HG03135 (cell line): Measurements from ENCODE around the gene AMZ2.
"Not testable (repeated sequence)": the region's sequence is repeated elsewhere in the genome, so short reads cannot be mapped to it uniquely, and the experiment has no call there.

Experiments used
- ATAC-seq: cut with Tn5 transposase; IDR thresholded peaks from one replicate; pipeline ENCODE4 v1.9.1; 2021; ENCODE audit warnings: mild to moderate bottlenecking, moderate library complexity; ENCODE audit not compliant: unreplicated experiment

The AMZ2 gene, protein sequence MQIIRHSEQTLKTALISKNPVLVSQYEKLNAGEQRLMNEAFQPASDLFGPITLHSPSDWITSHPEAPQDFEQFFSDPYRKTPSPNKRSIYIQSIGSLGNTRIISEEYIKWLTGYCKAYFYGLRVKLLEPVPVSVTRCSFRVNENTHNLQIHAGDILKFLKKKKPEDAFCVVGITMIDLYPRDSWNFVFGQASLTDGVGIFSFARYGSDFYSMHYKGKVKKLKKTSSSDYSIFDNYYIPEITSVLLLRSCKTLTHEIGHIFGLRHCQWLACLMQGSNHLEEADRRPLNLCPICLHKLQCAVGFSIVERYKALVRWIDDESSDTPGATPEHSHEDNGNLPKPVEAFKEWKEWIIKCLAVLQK

DNA sequence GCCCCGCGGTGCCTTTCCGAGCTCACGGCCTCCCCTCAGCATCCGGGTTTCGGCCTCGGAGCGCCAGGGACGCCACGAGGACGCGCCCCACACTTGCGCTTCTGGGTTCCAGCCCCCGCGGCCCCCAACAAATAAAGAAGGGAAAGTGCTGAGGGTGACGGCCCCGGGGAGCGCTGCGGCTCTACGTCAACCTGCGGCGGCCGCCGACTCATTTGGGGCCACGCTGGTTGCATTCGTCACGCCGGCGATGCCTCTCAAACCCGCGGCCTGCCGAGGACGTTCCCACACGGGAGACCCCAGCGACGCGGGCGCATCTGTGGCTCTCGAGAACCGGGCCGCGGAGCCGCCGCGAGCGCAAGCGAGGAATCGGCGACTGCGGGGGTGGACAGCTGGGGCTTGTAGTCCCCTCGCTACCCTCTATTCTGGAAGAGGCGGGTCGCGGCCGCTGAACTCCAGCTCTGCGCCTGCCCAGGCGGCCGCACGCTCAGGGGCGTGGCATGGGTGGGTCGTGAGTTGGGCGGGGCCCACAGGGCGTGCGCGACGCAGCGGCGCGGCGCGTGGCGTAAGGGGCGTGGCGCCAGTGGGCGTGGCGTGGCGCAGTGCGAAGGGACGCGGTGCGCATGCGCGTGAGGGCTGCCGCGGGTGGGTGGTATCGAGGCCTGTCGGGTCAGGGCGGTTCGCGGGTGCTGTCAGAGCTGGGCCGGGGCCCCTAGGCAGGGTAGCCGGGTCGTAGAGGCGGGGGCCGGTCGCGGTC, at the start of gene AMZ2:
TSS of gene AMZ2 (plus strand) at position 599 of the 754 bp plus-strand sequence. CDS start 2,145 bp downstream, outside the sequence.
- peak; percentile 89 for ATAC-seq

DNA sequence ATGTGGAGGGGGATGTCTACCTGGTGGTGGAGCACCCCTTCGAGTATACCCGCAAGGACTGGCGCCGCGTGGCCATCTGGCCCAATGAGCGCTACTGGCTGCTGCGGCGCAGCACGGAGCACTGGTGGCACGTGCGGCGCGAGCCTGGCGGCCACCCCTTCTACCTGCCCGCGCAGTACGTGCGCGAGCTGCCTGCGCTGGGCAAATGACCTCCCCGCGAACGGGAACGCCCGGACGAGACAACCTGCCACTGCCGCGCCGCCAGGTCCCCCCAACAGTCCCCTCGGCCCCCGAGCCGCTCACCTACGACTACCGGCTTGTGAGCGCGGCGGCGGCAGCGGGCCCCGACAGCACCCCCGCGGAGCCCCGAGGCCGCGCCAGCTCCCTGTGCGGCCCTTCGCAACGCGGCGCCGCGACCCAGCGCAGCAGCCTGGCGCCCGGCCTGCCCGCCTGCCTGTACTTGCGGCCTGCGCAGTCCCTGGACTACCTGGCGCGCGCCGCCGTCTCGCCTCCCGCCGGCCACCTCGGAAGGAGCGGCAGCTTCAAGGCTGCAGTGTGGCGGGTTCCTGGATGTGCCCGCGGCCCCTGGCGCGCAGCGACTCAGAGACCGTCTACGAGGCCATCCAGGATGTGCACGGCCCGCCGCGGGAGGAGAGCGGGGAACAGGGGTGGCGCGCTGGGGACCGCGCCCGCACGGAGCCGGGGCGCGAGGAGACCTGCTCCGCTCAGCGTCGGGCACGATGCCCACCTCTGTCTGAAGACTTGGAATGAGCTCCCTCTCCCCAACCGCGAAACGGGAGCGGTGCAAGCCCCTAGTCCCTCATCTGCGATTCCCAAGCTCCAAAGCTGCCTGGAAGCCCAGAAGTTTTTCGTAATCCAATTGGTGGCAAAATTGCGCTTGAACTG, 48.7 kb upstream of the AMZ2 start:
- ATAC-seq, result no peak

DNA sequence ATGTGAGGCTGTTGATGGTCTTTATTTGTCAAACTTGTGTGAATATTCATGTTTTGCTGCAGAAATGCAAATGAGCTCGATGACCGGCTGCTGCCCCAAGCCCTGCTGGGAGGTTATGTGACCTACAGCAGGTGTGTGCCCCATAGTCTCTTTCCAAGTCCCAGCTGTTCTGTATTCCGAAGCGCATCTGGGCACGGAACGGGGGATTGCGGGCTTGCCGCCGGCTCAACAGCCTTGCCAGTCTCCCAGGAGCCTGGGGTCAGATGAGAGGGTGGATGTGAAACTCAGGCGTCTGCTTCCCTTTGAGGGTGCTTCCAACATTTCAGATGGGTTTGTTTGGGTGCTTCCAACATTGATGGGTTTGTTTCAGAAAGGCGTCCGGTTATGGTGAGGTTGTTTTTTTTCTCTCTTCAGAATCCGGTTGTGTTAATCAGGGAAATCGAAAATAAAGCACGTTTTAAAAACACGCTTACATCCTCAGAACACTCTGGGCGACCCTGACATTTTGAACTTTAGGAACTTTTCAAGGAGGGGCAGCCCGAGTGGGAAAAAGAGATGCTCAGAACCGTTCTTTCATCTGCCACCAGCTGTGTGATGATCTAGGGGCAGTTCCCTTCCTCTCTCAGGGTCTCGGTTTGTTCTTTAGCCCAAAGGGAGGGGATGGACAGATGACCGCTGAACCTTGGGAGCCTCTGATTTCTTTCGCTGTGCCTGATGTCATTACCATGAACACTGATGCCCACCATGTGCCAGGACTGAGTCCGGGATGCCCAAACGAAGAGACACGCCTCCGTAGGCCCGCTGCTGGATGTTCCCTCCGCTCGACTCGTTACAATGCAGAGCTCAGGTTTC, 47.8 kb upstream of the AMZ2 start:
- no peak for ATAC-seq

DNA sequence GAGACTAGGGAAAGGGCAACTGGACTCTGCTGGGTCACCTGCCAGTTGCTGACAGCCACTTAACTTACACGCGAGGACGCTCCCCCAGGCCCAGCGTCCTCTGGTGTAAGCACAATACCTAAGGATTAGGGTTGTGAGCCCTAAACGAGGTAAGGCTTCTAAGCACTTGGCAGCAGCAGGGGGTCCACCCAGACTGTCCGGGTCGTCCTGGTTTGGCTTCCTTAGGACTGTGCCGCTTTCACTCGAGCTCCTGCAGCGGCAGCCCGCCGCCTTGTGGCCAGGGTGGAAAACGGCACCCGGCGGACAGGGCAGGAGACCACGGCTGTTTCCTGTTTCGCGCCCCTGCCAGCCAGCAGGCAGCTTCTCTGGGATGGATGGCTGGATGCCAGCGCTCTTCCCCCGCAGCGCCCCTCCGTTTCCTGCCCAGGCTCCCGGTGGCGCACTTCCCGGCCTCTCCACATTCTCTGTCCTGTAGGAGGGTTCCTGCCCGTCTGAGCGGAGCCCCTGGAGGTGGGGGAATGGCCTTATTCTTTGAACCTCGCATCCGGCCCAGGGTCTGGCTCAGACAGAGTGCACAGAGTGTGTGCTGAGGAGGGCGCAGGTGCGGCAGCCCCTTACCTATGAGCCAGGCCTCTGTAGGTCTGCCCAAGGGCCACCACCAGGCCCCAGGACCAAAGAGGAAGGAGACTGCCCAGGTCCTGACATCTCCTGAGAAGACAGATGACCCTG, 47.0 kb upstream of the AMZ2 start:
- ATAC-seq, result no peak

DNA sequence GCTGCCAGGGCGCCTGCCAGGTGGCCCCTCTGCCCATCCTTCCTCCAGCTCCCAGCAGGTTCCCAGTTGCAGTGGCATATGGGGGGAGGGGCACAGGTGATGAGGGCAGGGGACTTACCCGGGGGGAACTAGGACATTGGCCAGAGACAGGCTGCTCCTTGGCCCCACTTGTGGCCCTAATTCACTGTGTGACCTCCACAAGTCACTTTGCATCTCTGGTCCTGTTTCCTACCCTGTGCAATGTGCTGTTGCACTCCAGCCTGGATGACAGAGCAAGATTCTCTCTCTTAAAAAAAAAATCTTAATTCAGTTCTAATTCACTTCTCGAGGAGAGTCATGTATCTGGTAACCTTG, 46.4 kb upstream of the AMZ2 start:
- not testable (repeated sequence) for ATAC-seq

DNA sequence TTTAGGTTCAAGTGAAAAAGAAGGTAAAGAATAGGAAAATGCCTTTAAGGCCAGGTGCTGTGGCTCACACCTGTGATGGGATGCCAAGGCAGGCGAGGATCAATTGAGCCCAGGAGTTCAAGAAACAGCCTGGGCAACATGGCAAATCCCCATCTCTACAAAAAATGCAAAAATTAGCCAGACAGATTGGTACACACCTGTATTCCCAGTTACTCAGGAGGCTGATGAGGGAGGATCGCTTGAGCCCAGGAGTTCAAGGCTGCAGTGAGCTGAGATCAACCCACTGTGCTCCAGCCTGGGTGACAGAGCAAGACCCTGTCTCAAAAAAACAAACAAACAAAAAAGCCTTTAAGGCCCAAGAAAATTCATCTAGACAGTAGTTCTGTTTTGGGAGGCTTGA, 45.5 kb upstream of the AMZ2 start:
- ATAC-seq, result not testable (repeated sequence)

DNA sequence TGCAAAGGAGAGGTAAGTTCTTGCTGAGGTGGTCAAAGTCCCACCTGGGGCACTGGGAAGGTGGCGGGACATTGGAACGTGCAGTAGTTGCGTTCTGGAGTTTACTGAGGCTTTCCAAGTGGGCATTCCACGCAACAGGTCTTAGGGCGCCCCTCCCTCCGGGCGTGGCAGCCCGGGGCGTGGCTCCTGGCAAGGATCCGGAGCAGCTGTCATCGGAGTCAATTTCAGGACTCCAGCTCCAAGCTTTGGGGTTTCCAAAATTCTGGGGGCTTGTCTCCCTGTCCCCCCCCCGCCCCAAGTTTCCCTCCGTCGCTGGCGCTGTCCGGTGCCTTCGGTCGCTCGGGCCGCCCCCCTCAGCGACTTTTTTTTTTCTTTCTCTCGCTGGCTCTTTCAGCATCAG, 43.1 kb upstream of the AMZ2 start:
- no peak for ATAC-seq

DNA sequence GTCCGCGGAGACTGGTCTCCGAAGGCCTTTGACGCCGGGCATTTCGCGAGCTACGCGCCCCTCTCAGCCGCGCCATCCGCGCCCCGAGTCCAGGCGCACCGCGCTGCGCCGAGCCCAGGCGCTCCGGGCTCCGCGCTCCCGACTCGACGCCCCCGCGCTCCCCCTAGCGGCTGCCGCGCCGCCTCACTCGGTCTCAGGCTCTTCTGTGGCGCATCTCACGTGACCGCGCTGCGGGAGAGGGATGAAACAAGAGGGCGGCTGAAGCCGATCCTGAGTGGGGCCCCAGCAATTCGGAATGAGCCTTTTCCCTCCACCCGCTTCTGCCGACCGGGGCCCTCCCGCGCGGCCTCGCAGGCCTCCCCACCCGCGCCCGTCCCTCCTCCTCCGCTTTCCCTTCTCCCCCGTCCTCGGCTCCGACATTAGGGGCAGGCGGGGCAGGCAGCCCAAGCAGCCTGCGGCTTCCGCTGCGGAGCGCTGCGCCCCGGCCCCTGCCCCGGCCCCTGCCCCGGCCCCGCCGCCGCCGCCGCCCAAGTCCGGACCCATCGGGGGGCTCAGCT, 42.5 kb upstream of the AMZ2 start:
- peak; percentile 82 for ATAC-seq

DNA sequence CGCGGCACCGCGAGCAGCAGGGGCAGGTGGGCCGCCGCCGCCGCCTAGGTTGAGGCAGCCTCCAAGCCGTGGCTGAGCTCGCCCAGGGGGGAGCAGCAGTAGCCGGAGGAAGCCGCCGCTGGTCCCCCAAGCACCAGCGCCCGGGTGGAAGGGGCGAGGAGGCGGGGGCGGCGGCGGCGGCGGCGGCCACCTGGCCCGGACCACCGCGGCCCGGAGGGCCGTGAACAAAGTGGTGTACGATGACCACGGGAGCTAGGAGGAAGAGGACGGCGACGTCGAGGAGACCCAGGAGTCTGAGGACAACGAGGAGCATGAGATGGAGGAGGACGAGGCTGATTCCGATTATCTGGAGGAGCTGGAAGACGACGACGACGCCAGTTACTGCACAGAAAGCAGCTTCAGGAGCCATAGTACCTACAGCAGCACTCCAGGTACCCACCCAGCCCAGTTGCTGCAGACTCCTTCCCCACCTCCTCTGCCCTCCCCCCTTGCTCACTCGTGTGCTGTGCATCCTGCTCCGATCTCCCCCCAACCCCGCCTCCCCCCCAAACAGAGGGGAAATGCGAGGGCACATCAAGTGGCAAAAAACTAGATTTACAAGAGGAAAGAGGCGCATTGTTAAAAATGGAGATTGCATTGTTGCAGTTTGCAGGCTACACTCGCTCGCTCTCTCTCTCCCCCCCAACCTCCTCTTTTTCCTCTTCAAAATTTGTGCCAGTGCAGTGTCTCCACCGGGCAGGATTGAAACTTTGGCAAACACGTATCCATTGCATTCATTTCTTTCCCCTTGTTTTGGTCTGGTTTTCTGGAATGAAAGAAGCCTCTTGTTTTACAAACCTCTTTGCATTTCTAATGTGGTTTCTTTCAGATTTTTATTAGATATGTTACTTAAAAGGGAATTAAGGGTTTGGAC, 41.8 kb upstream of the AMZ2 start:
- peak; percentile 45 for ATAC-seq

DNA sequence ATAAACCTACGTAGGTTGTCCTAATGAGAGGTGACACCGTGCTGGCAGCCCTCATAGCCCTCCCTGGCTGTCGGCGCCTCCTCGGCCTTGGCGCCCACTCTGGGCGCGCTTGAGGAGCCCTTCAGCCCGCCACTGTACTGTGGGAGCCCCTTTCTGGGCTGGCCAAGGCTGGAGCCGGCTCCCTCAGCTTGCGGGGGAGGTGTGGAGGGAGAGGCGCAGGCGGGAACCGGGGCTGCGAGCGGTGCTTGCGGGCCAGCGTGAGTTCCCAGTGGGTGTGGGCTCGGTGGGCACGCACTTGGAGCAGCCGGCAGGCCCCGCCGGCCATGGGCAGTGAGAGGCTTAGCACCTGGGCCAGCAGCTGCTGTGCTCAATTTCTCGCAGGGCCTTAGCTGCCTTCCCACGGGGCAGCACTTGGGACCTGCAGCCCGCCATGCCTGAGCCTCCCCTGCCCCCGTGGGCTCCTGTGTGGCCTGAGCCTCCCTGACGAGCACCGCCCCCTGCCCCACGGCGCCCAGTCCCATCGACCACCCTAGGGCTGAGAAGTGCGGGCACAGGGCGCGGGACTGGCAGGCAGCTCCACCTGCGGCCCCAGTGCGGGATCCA, 40.1 kb upstream of the AMZ2 start:
- ATAC-seq, result no peak

DNA sequence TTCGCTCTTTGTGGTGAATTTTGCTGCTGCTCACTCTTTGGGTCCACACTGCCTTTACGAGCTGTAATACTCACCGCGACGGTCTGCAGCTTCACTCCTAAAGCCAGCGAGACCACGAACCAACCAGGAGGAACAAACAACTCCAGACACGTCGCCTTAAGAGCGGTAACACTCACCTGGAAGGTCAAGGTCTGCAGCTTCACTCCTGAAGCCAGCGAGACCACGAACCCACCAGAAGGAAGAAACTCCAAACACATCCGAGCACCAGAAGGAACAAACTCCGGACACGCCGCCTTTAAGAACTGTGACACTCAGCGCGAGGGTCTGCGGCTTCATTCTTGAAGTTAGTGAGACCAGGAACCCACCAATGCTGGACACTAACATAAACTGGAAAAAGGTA, 39.2 kb upstream of the AMZ2 start:
- not testable (repeated sequence) for ATAC-seq

DNA sequence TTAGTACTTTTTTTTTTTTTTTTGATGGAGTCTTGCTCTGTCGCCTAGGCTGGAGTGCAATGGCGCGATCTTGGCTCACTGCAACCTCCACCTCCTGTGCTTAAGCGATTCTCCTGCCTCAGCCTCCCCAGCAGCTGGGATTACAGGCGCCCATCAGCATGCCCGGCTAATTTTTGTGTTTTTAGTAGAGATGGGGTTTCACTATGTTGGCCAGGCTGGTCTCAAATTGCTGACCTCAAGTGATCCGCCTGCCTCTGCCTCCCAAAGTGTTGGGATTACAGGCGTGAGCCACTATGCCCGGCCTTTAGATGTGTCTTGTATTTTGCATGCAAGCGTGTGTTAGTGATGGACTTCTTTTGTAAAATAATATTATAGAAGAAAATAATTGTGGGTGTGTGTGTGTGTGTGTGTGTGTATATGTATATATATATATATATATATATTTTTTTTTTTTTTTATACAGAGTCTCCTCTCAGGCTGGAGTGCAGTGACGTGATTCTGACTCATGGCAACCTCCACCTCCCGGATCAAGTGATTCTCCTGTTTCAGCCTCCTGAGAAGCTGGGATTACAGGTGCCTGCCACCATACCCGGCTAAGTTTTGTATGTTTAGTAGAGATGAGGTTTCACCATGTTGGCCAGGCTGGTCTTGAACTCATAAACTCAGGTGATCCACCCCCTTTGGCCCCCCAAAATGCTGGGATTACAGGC, 38.5 kb upstream of the AMZ2 start:
- ATAC-seq, result not testable (repeated sequence)

DNA sequence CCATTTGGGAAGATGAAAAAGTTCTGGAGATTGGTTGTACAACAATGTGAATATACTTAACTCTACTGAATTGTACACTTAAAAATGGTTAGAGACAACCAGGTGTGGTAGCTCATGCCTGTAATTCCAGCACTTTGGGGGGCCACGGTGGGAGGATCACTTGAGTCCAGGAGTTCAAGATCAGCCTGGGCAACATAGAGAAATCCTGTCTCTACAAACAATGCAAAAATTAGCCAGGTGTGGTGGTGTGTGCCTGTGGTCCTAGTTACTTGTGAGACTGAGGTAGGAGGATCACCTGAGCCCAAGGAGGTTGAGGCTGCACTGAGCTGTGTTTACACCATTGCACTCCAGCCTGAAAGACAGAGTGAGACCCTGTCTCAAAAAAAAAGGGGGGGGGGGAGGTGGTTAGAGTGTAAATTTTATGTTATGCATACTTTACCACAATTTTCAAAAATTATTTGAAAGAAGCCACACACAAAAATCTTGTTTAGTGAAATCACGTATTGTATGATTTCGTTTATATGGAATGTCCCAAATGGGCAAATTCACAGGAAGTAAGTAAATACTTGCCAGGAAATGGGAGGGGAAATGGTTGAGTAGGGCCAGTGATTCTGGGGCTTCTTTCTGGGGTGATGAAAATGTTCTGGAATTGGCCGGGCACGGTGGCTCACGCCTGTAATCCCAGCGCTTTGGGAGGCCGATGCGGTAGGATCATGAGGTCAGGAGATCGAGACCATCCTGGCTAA, 37.1 kb upstream of the AMZ2 start:
- ATAC-seq, result no peak

DNA sequence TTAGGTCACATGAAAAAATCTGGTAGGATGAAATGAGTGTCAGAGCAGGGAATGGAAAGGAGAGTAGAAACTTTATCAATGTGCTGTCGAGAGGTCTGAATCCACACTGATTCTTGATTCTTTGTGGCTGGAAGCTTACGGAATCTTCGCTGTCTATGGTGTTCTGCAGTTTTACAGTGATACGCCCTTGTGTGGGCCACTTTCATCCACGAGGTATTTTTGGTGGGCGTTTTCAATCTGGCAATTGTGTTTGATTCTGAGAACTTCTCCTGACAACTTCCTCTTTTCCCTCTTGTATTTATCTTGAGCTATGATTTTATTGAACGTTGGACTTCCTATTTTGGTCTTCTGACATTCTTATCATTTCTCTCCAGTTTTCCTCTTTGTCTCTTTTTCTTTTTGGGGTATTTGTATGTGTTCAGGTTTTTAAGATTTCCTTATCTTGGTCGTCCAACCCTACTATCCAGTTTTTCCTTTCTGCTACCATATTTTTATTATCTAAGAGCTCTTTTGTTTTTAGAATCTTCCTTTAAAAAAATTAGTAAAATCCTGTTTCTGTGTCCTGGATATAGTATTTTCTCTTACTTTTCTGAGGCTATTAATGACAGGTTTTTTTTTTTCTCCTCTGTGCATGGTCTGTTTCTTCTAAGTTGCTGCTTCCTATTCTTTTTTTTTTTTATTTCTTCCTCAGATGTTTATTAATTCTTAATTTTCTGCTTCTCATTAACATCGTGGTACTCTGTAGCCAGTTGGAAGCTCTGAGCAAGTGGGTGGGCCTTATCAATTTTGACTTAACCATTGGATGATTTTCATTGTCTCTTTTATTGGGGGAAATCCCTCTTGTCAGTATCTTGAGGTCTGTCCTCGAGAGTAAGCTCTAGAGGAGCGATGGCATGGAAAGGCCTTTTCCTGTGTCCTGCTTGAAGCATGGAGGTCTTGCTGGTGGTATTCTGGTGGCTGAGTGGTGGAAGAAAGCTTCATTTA, 34.1 kb upstream of the AMZ2 start:
- ATAC-seq, result not testable (repeated sequence)

DNA sequence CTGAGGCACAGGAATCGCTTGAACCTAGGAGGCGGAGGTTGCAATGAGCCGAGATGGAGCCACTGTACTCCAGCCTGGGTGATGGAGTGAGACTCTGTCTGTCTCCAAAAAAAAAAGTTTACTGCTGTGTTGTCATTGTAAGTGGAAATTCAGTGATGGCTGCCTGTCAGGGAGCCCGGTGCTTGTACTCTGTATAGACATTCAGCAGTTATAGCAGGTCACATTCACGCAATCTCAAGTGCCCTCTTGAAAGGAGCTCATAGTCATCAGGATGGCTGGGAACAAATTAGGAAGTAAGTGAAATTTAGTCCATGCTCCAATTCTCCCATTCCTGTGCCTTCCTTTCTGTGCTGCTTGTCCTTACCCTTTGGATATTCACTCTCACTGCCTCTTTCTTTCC, 32.4 kb upstream of the AMZ2 start:
- not testable (repeated sequence) for ATAC-seq
